ENCODE measurements around the gene RBM38.
"Not testable (repeated sequence)": the region's sequence is repeated elsewhere in the genome, so short reads cannot be mapped to it uniquely, and the experiment has no call there.

Gene RBM38

GRCh38 chr20:57417830-57418780, 26.9 kb downstream of the RBM38 start:
- DNase-seq (ENCODE audit: low spot score), result no peak

DNA sequence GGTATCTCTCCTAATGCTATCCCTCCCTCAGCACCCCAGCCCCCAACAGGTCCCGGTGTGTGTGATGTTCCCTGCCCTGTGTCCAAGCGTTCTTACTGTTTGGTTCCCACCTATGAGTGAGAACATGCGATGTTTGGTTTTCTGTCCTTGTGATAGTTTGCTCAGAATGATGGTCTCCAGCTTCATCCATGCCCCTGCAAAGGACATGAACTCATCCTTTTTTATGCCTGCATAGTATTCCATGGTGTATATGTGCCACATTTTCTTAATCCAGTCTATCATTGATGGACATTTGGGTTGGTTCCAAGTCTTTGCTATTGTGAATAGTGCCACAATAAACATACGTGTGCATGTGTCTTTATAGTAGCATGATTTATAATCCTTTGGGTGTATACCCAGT, 28.3 kb downstream of the RBM38 start:
- DNase-seq (ENCODE audit: low spot score), result not testable (repeated sequence)

DNA sequence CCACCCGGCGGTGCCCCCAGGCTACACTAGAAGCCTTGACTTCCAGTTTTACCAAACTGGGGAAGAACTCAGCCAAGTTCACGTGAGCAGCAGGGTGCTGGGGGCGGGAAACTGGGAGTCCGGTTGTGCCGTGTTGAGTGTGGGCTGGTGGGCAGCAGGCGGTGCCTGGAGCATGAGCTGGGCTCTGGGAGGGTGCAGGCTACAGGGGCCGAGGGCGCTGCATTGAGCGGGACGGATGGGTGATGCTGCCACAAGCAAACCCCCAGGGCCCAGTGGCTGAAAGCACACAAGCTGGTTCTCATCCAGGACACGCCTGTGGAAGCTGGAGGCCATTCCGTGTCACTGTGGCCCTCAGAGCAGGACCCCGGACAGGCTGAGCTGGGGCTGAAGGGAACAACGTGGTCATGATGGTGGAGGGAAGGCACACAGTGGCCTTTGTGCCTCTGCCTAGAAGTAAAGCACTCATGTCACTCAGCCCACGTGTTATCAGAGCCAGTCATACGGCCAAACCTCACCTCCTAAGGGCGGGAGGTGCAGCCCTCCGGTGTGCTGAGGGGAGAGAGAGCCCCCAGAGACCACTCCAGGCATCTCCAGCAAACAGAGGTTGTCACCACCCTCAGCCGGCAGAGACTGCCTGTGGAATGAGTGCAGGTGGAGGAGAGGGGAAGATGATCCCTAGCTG, 29.5 kb downstream of the RBM38 start:
- DNase-seq (ENCODE audit: low spot score), result no peak

DNA sequence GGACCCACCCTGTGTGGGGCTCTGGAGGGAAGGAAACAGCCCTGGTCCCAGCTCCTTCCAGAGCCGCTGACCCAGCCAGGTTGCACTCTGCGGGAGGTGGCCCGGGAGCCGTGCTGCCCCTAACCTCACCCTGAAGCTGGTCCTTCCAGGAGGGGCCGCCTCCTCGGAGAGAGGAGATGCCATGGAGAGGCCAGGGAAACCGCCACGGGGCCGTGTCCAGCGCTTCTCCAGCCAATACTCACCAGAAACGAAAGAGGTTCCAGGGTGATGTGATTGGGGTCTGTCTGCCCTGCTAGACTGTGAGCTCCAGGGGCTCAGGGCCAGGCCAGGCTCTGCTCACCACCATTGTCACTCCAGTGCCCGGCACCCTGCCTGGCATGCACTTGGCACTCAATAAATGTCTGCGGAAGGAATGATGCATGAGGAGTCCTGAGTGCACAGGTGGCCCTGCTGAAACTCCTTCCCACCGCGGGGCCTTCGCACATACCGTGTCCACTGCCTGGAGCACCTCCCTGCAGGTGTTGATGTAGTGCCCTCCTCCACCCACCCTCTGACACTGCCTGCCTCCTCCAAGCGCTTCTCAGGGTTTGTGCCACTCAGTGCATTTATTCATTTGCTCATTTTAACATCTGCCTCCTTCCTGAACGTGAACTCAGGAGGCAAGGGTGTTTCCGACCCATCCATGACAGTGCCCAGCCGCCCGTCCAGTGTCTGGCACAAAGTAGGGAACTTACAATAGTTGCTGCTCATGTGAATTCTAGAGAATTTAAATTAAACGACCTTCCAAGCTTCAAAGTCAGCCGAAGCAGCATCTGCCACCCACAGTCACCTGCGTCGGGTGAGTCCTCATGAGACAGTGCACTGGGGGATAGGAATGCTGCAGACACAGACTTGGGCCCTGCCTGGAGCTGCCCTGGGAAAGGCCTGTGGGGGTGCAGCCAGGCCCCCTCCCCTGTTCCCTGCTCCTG, 30.3 kb downstream of the RBM38 start:
- no peak for DNase-seq (ENCODE audit: low spot score)

DNA sequence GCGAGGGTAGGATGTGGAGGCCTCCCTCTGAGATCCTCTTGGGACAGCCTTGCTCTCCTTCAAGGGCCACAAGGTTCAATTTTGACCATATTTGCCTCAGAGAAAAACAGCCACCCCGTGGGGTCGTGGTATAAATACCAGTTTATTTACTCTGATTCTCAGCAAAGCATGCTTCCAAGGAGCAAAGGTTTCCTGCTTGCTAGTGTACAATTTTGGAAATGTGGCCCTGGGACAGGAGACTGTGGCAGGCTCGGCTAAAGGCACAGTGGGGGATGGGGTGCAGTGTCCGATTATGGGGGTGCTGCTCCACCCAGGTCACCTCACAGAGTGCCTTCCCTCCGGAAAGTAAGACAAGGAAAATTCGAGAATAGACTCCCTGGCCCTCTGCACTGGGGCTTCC, 31.1 kb downstream of the RBM38 start:
- DNase-seq (ENCODE audit: low spot score), result no peak

- DNase-seq (ENCODE audit: low spot score), result no peak
Observed at GRCh38 chr20:57425150-57426013, 34.2 kb downstream of the RBM38 start.

DNA sequence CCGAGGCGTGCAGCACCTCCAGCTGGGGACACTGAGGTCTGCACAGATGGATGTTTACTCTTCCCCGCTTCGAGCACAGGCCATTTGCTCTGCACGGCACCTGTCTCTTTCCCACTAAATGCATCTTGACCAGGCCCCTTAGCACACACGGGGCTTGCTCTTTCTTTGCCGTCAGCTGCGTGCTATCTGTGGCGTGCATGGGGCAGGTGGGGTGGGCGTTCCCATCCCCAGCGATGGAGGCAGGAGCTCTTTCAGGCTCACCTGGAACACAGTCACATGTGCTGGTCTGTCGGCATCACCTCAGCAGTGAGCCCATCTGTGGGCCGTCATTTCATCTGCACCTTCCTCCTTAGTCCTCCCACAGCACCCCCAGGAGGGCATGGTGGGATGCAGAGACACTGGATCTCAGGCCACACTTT, 35.1 kb downstream of the RBM38 start:
- no peak for DNase-seq (ENCODE audit: low spot score)

- no peak for DNase-seq (ENCODE audit: low spot score)
Observed at GRCh38 chr20:57426831-57427230, 35.6 kb downstream of the RBM38 start.

DNA sequence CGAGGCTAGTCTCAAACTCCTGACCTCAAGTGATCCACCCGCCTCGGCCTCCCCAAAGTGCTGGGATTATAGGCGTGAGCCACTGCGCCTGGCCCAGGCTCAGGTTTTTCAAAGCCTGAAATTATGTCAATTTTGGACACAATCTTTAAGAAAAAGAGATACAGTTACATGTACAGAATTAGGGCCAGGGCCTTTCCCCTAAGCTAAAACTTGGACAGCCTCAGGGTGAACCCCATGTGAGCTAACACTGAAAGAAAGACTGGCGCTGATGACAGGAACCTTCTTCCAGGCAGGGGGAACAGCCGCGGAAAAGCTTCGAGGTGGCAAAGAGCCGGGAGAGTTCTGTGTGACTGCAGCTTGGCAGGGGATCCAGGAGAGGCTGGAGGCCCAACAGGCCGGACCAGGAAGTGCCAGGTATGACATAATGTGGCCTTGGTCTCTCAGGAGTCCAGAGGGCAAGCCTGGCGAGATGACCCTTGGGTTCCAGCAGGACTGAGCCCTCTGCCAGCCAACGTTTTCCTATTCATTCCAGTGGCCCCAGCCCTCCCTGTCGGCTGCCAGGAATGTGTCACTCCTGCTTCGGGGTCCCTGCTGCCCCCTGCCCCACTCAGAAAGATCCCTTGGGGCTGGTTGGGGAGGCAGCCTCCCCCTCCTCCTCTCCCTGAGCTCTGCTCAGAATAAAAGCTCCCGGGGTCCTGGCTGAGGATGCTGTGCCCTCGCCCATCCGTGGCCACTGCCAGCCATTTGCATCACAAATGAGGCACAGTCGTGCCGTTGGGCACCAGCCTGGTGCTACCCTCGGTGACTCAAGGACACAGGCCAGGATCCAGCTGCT, 37.3 kb downstream of the RBM38 start:
- DNase-seq (ENCODE audit: low spot score), result no peak

GRCh38 chr20:57429159-57429496, 37.9 kb downstream of the RBM38 start:
- no peak for DNase-seq (ENCODE audit: low spot score)

DNA sequence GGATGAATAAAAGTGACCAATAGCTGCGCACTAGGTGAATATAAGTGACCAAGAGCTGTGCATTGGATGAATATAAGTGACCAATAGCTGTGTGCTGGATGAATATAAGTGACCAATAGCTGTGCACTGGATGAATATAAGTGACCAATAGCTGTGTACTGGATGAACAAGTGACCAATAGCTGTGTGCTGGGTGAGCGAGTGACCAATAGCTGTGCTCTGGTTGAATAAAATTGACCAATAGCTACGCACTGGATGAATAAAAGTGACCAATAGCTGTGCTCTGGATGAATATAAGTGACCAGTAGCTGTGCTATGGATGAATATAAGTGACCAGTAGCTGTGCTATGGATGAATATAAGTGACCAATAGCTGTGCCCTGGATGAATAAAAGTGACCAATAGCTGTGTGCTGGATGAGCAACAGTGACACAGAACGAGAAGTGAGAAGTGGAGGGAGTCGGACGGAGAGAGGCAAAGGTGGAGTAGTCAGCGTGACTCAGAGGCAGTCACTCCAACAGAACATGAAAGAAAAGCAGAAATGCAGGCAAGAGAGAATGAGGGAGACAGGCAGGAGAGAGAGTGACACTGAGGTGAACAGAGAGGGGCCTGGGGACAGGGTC, 38.5 kb downstream of the RBM38 start:
- DNase-seq (ENCODE audit: low spot score), result no peak

- DNase-seq (ENCODE audit: low spot score), result not testable (repeated sequence)
Observed at GRCh38 chr20:57430201-57430596, 39.0 kb downstream of the RBM38 start.

- DNase-seq (ENCODE audit: low spot score), result no peak
Observed at GRCh38 chr20:57431539-57431835, 40.3 kb downstream of the RBM38 start.

- no peak for DNase-seq (ENCODE audit: low spot score)
Observed at GRCh38 chr20:57432480-57432861, 41.3 kb downstream of the RBM38 start.

- DNase-seq (ENCODE audit: low spot score), result no peak
Observed at GRCh38 chr20:57432862-57433491, 41.8 kb downstream of the RBM38 start.

DNA sequence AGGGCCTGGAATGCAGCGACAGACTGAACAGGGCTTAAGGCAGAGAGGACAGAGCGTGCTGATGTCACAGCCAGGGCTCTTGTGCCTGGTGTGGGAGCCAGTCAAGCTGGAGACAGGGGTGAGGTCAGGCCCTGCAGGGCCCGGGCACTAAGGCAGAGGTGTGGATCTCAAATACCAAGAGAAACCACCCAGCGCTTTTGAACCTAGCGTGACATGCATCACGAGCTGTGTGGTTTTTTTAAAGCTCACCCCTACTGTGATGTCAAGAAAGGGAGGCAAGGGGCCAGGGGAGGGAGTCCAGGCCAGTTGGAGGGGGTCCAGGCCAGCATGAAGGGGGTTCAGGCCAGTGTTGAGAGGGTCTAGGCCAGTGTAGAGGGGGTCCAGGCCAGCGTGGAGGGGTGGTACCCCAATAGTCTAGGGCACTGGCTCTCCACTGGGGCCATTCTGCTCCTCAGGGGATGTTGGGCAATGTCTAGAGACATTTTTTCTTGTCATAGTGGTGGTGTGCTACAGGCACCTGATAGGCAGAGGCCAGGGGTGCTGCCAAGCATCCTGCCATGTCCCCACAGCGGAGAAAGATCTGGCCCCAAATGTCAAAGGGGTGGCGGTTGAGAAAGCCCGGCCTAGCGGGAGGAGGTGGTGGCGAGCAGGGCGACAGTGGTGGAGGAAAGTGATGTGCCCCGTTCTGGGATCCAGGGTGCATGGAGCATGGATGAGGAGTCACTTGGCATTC, 42.6 kb downstream of the RBM38 start:
- DNase-seq (ENCODE audit: low spot score), result no peak

GRCh38 chr20:57434390-57434700, 43.1 kb downstream of the RBM38 start:
- DNase-seq (ENCODE audit: low spot score), result no peak

DNA sequence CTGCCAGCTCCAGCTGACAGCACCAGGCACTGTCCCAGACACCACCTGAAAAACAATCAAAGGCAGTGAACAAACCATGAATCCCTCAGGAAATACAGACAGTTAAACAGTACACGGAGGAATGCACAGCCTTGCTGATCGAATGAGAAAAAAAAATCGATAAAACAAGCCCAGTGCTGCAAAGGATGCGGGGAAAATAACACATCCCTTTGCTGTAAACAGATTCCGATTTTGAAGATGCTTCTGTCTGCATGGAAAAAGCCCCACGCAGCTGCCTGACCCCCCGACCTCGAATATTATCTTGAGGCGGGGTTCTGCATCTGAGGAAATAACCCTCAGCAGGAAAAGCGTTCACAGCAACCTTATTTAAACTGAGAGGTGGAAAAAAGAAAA, 43.9 kb downstream of the RBM38 start:
- DNase-seq (ENCODE audit: low spot score), result no peak

Data from D341Med (cell line).